ENCODE results near the gene GABBR2. TPM values are rescaled to one million over a fixed set of nuclear protein-coding genes. Genes with fewer than 3 reads are reported as not detected.

Gene GABBR2
- total RNA-seq, 1 experiment from 2014 or later = not detected

- TF ChIP-seq CTCF (IDR thresholded peaks at IDR 0.05; ENCODE audit: unreplicated experiment) = no peak
- CTCF ChIA-PET = interaction anchor here (0.6 to 0.7 kb wide), 2 partner anchors 66 to 1251 kb away, joined by 4 read pairs; no protein-coding TSS in a partner anchor
- H3K27me3 Mint-ChIP-seq (ENCODE audit: insufficient read depth, unreplicated experiment) = no peaks in the 10 kb centered on the region
Observed at GRCh38 chr9:98495530-98495929, 213.2 kb downstream of the GABBR2 start.

GRCh38 chr9:98494852-98495251, 213.9 kb downstream of the GABBR2 start:
- no peak for DNase-seq (ENCODE audit: unreplicated experiment)
- Mint-ChIP-seq H3K4me1 (ENCODE audit: insufficient read depth, unreplicated experiment) (peaks cover 11% of the 10 kb centered on the region), H3K9me3 (ENCODE audit: unreplicated experiment) (peaks cover 10% of the 10 kb centered on the region), H3K27me3 (ENCODE audit: insufficient read depth, unreplicated experiment) (no peaks in the 10 kb centered on the region), H3K27ac (ENCODE audit: low read depth, unreplicated experiment) (no peak overlapping the region), H3K36me3 (ENCODE audit: insufficient read depth, unreplicated experiment) (no peaks in the 10 kb centered on the region), H3K4me3 (ENCODE audit: unreplicated experiment) (no peak overlapping the region)
- no TSS peak for BruUV-seq (replicated peaks)
- intact Hi-C loops (cut with micrococcal nuclease) = no loop called here
- ChIA-PET CTCF (no interaction called here), POLR2A (no interaction called here)
- no peak for TF ChIP-seq CTCF (IDR thresholded peaks at IDR 0.05; ENCODE audit: unreplicated experiment)

More at GRCh38 chr9:98495530-98495929, 213.2 kb downstream of the GABBR2 start:
- no peak for DNase-seq (ENCODE audit: unreplicated experiment)
- no peak overlapping the region for H3K4me3 Mint-ChIP-seq (ENCODE audit: unreplicated experiment)
- no peaks in the 10 kb centered on the region for H3K36me3 Mint-ChIP-seq (ENCODE audit: insufficient read depth, unreplicated experiment)
- POLR2A ChIA-PET = no interaction called here
- intact Hi-C loops (cut with micrococcal nuclease) = no loop called here
- H3K27ac Mint-ChIP-seq (ENCODE audit: low read depth, unreplicated experiment) = no peak overlapping the region
- peaks cover 10% of the 10 kb centered on the region for H3K9me3 Mint-ChIP-seq (ENCODE audit: unreplicated experiment)
- BruUV-seq (replicated peaks) = no TSS peak
- peaks cover 11% of the 10 kb centered on the region for H3K4me1 Mint-ChIP-seq (ENCODE audit: insufficient read depth, unreplicated experiment)

- ChIA-PET POLR2A (no interaction called here), CTCF (no interaction called here)
- no TSS peak for BruUV-seq (replicated peaks)
- Mint-ChIP-seq H3K27me3 (ENCODE audit: insufficient read depth, unreplicated experiment) (no peaks in the 10 kb centered on the region), H3K36me3 (ENCODE audit: insufficient read depth, unreplicated experiment) (no peaks in the 10 kb centered on the region), H3K4me3 (ENCODE audit: unreplicated experiment) (no peak overlapping the region), H3K4me1 (ENCODE audit: insufficient read depth, unreplicated experiment) (peaks cover 23% of the 10 kb centered on the region), H3K27ac (ENCODE audit: low read depth, unreplicated experiment) (no peak overlapping the region), H3K9me3 (ENCODE audit: unreplicated experiment) (peaks cover 10% of the 10 kb centered on the region)
- no peak for TF ChIP-seq CTCF (IDR thresholded peaks at IDR 0.05; ENCODE audit: unreplicated experiment)
- intact Hi-C loops (cut with micrococcal nuclease) = no loop called here
- DNase-seq (ENCODE audit: unreplicated experiment) = no peak
Observed at GRCh38 chr9:98491828-98492227, 216.9 kb downstream of the GABBR2 start.

GRCh38 chr9:98491231-98491651, 217.5 kb downstream of the GABBR2 start:
- Mint-ChIP-seq H3K27me3 (ENCODE audit: insufficient read depth, unreplicated experiment) (no peaks in the 10 kb centered on the region), H3K36me3 (ENCODE audit: insufficient read depth, unreplicated experiment) (no peaks in the 10 kb centered on the region), H3K4me3 (ENCODE audit: unreplicated experiment) (no peak overlapping the region), H3K27ac (ENCODE audit: low read depth, unreplicated experiment) (no peak overlapping the region), H3K9me3 (ENCODE audit: unreplicated experiment) (peaks cover 10% of the 10 kb centered on the region), H3K4me1 (ENCODE audit: insufficient read depth, unreplicated experiment) (peaks cover 23% of the 10 kb centered on the region)
- TF ChIP-seq CTCF (IDR thresholded peaks at IDR 0.05; ENCODE audit: unreplicated experiment) = no peak
- ChIA-PET POLR2A (no interaction called here), CTCF (no interaction called here)
- intact Hi-C loops (cut with micrococcal nuclease) = no loop called here
- BruUV-seq (replicated peaks) = no TSS peak
- no peak for DNase-seq (ENCODE audit: unreplicated experiment)

All from MCF 10A (cell line).